HT-29 (cell line): Measurements from ENCODE around the gene SETD6. TPM values are rescaled to one million over a fixed set of nuclear protein-coding genes. Genes with fewer than 3 reads are reported as not detected.
A peak's percentile ranks its signal among the peaks of the same experiment; 100 is the strongest.
"Not testable (repeated sequence)": the region's sequence is repeated elsewhere in the genome, so short reads cannot be mapped to it uniquely, and the experiment has no call there.

Experiments used
- DNase-seq: peaks from one replicate; pipeline ENCODE4 v3.0.0-alpha.2; 2015; ENCODE audit warnings: low spot score
- total RNA-seq: library from RNA; depleted of rRNA; stranded (reverse); fragments of >200 nt; shearing (Covaris generic); gene quantifications from 2 replicates; pipeline ENCODE4 v1.2.3, GENCODE V29; 2014; rRNA removed

Gene SETD6, protein sequence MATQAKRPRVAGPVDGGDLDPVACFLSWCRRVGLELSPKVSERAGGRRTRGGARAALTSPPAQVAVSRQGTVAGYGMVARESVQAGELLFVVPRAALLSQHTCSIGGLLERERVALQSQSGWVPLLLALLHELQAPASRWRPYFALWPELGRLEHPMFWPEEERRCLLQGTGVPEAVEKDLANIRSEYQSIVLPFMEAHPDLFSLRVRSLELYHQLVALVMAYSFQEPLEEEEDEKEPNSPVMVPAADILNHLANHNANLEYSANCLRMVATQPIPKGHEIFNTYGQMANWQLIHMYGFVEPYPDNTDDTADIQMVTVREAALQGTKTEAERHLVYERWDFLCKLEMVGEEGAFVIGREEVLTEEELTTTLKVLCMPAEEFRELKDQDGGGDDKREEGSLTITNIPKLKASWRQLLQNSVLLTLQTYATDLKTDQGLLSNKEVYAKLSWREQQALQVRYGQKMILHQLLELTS
- 66.1 and 83.3 TPM in 2 replicates for total RNA-seq

DNA sequence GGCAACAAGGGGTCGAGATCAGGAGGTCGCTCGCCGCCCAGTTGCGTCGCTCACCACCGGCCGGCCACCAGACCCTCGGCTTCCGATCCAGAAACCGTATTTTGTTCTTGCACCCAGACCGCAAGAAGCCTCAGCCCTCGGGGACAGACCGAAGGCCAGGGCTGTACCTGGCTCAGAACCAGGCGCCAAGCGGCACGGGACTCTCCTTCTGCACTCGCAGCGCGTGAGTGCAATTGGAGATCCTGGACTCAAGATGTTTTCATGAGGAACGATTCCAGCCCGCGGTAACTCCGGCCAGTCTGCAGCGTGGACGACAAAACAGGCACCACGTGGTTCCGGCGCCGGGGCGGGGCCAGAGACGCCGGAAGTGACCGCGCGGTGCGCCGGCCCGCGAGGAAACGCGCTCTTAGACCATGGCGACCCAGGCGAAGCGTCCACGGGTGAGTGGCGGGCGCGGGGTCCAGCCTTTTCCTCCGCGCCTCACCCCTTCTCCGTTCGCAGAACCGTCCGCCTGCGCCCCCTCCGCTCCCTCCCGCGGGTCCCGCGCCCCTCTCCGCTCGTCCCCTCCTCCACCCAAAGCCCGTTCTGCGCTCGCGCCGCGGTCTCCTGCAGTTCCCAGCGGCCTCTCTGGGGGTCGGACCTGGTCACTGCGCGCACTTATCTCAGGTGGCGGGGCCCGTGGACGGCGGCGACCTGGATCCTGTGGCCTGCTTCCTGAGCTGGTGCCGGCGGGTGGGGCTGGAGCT, at the start of gene SETD6:
TSS of gene SETD6 (plus strand) at position 393 of the 746 bp plus-strand sequence. CDS start at position 414, 21 bp downstream.
- DNase-seq: peak; percentile 90

- no peak for DNase-seq
Measured at GRCh38 chr16:58465817-58466216, 49.5 kb upstream of the SETD6 start.

GRCh38 chr16:58466396-58466795, 48.9 kb upstream of the SETD6 start:
- no peak for DNase-seq

DNA sequence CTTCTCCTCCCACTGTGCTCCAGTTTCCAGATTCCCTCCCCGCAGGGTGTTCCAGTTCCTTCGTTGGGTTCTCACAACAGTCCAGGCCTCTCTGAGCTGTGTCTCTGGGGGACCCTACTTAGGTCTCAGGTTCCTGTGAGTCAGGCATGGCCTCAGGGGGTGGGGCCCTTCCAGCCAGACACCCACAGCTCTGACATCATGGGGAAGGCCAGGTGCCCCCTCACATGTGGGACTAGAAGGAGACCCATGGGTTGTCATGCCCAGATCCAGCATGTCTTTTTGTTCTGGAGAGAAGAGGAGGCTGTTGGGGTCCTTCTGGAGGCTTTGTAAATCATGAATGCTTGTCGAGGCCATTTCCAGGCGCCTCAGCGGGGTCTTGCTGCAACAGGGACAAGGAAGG, 47.4 kb upstream of the SETD6 start:
- no peak for DNase-seq

- DNase-seq: no peak
Measured at GRCh38 chr16:58471209-58471975, 43.9 kb upstream of the SETD6 start.

GRCh38 chr16:58472266-58472665, 43.1 kb upstream of the SETD6 start:
- DNase-seq: no peak

- DNase-seq: no peak
Measured at GRCh38 chr16:58472827-58473226, 42.5 kb upstream of the SETD6 start.

GRCh38 chr16:58474296-58474695, 41.0 kb upstream of the SETD6 start:
- no peak for DNase-seq

GRCh38 chr16:58475091-58475619, 40.2 kb upstream of the SETD6 start:
- no peak for DNase-seq

- DNase-seq: no peak
Measured at GRCh38 chr16:58476791-58477190, 38.5 kb upstream of the SETD6 start.

GRCh38 chr16:58478427-58478826, 36.9 kb upstream of the SETD6 start:
- no peak for DNase-seq

DNA sequence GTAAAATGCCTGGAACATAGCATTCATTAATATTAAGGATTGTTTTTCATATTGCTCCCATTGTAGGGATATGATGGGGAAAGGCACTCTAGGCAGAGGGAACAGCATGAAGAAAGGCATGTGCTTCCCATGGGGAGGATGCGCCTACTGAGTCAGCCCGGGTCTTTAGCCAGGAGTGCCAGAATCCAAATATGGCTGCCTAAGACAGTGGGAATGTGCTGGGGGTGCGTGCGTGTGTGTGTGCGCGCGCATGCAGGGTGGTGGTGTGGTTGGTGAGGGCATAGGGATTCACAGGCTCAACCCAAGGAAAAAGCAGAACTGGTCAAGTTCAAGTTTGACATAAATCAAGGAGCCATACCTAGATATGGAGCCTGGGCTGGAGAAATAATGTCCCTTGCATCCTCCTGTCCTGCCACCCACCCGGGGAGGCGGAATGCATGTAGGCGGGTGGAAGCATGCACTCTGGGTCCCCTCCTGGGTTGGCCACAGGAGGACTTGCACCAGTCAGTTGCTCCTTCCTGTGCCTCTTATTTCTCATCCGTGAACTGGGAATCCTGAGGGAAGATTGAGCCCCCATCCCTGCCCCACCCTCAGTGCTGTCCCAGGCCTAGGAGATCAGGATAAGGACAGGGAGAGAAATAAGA, 34.0 kb upstream of the SETD6 start:
- no peak for DNase-seq

GRCh38 chr16:58481931-58482330, 33.4 kb upstream of the SETD6 start:
- no peak for DNase-seq

GRCh38 chr16:58485184-58485887, 30.0 kb upstream of the SETD6 start:
- no peak for DNase-seq

- peak; percentile 81 for DNase-seq
Measured at GRCh38 chr16:58487566-58488351, 27.6 kb upstream of the SETD6 start.

GRCh38 chr16:58488531-58488930, 26.8 kb upstream of the SETD6 start:
- DNase-seq: no peak

DNA sequence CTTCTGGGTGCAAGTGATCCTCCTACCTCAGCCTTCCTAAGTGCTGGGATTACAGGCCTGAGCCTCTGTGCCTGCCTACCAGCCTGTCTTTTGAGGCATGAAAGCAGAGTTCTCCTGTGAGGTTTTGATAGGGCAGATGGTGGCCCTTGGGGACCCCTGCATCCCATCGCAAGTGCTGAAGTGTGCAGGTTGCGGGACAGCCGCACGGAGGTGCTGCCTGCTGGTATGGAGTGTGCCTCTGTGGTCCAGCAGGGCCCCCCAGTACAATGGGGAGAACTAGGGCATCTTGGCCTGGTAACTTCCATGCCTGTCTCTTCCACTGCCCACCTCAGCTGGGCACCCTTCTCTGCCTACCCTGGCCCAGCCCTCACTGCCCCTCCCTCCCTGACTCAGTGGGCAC, 25.3 kb upstream of the SETD6 start:
- no peak for DNase-seq

DNA sequence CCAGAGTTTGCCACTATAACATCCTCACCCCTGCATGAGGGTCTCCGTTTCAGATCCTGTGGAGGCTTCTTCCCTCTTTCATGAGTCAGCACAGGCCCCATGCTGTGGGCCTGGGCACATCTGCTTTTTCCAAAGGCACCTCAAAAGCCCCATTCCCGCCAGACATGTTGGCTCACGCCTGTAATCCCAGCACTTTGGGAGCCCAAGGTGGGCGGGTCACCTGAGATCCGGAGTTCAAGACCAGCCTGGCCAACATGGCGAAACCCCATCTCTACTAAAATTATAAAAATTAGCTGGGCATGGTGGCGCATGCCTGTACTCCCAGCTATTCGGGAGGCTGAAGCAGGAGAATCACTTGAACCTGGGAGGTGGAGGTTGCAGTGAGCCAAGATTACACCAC, 24.8 kb upstream of the SETD6 start:
- not testable (repeated sequence) for DNase-seq

DNA sequence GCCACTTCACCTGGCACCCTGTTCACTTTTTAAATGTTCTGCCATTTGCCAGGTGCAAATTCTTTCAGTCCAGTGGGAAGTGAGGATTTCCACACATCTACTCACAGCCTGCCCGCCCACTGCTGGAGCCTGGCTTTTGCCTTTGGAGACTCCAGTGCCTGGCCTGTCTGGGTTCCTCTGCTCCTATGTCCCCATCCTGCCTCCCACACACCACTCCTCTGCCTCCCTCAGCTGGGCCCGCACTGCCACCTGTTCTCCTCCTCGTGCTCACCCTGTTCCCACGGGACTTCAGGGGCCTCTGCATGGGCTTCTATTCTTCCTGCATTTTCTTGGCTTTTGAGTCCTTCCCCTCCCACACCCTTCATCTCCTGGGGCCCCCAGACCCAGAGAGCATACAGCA, 23.3 kb upstream of the SETD6 start:
- no peak for DNase-seq

DNA sequence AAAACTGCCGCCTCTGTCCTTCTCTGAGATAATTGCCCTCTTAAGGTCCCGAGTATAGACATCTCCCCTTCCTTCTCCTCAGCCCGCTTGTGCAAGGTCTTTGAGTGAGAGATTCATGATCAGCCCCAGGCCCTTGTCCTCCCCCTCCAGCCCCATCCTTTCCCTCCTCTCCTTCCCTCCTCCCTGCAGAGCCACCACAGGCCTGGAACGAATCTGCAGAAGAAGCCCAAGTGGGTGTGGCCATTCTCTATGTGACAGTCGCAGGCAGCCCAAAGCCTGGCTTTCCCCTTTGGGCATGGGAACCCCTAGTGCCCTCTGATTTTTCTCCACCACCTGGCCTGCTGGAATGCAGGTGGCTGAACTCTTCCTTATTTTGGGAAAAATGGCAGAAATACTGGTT, 22.6 kb upstream of the SETD6 start:
- DNase-seq: no peak
